ENCODE measurements around the gene MSANTD1.

- TF ChIP-seq POLR2A (IDR thresholded peaks at IDR 0.05) (no peak), CTCF (IDR thresholded peaks at IDR 0.05) (no peak)
These were observed 55.2 kb downstream of the MSANTD1 start for GRCh38 chr4:3303923-3304710.

All from thyroid gland (tissue), 4 donors.